H1 (cell line): ENCODE results near the gene RFX2. TPM values are rescaled to one million over a fixed set of nuclear protein-coding genes. Genes with fewer than 3 reads are reported as not detected.

Experiments used
- CTCF ChIA-PET: fragments of 300-600 bp; sonication (Branson Sonifier 250); formaldehyde crosslinking; loops from one replicate; lab custom pipeline; 2021; ENCODE audit not compliant: partially characterized antibody; lab: Charles Lee
- POLR2A ChIA-PET: fragments of 300-600 bp; sonication (Branson Sonifier 250); formaldehyde crosslinking; loops from one replicate; lab custom pipeline; 2021; ENCODE audit warnings: inconsistent platforms; ENCODE audit not compliant: partially characterized antibody; lab: Charles Lee
- DNase-seq, 2 experiments: peaks; one replicate each; pipeline versions ENCODE4 v3.0.0 to v3.0.0-alpha.2; 2010 to 2022; ENCODE audit warnings: low spot score in 2 of 2, low read depth in 1 of 2, mixed read lengths in 1 of 2
- FAIRE-seq: peaks from 2 replicates; lab custom pipeline; 2011; peaks lifted over from hg19 to GRCh38; lab: Jason Lieb, UNC
- H2AFZ ChIP-seq: 2 replicates; pipeline ENCODE4 v1.8.1; 2012; ENCODE audit warnings: low read length, inconsistent platforms
- H2AK5ac ChIP-seq: 2 replicates; pipeline ENCODE4 v1.6.1; 2013; ENCODE audit warnings: low read depth, low read length
- H2BK120ac ChIP-seq: replicated peaks from 2 replicates; pipeline ENCODE3; 2013; ENCODE audit warnings: low read depth, low read length, inconsistent platforms
- H2BK12ac ChIP-seq: 2 replicates; pipeline ENCODE4 v1.6.1; 2013; ENCODE audit warnings: low read depth, low read length
- H2BK15ac ChIP-seq: 2 replicates; pipeline ENCODE4 v1.6.1; 2013; ENCODE audit warnings: low read length
- H2BK20ac ChIP-seq: 2 replicates; pipeline ENCODE4 v1.6.1; 2013; ENCODE audit warnings: low read length
- H2BK5ac ChIP-seq: 2 replicates; pipeline ENCODE4 v1.6.1; 2013; ENCODE audit warnings: low read depth, low read length
- H3K14ac ChIP-seq: 2 replicates; pipeline ENCODE4 v1.6.1; 2013; ENCODE audit warnings: inconsistent platforms; ENCODE audit not compliant: insufficient read length
- H3K18ac ChIP-seq: 2 replicates; pipeline ENCODE4 v1.6.1; 2013; ENCODE audit warnings: low read length; ENCODE audit errors: extremely low read depth
- H3K23ac ChIP-seq: 2 replicates; pipeline ENCODE4 v1.6.1; 2013; ENCODE audit warnings: inconsistent platforms; ENCODE audit not compliant: insufficient read length
- H3K23me2 ChIP-seq: 2 replicates; pipeline ENCODE4 v1.6.1; 2013; ENCODE audit warnings: low read depth, low read length
- H3K27ac ChIP-seq: 2 replicates; pipeline ENCODE4 v1.6.1; 2011; ENCODE audit warnings: low read depth, low read length, inconsistent platforms
- H3K27me3 ChIP-seq, 4 experiments: replicated peaks in 1 of 4; 1 replicate in 1 of 4; 2 replicates in 3 of 4; pipeline versions ENCODE4 v1.6.1 to v1.8.1; 2011 to 2013; ENCODE audit warnings: low read length in 3 of 4, mild to moderate bottlenecking in 3 of 4, inconsistent platforms in 2 of 4, mixed read lengths in 2 of 4, moderate library complexity in 1 of 4; ENCODE audit not compliant: control insufficient read depth in 3 of 4, insufficient read depth in 3 of 4; ENCODE audit errors: extremely low read depth in 1 of 4
- H3K36me3 ChIP-seq, 4 experiments: 2 replicates each; pipeline versions ENCODE4 v1.6.1 to v1.8.1; 2011 to 2013; ENCODE audit warnings: mild to moderate bottlenecking in 4 of 4, low read length in 3 of 4, moderate library complexity in 2 of 4, control low read depth in 1 of 4, inconsistent platforms in 1 of 4; ENCODE audit not compliant: insufficient read depth in 4 of 4, control insufficient read depth in 2 of 4
- H3K4ac ChIP-seq: replicated peaks from 2 replicates; pipeline ENCODE3; 2013; ENCODE audit warnings: low read length, low read depth, mixed read lengths, inconsistent platforms; ENCODE audit not compliant: insufficient read length
- H3K4me1 ChIP-seq, 4 experiments: replicated peaks in 1 of 4; 1 replicate in 1 of 4; 2 replicates in 3 of 4; pipeline versions ENCODE4 v1.6.1 to v1.8.1; 2011 to 2013; ENCODE audit warnings: low read length in 3 of 4, inconsistent platforms in 2 of 4, mixed read lengths in 1 of 4; ENCODE audit not compliant: insufficient read depth in 4 of 4, control insufficient read depth in 3 of 4
- H3K4me2 ChIP-seq, 2 experiments: 2 replicates each; pipeline versions ENCODE4 v1.6.1 to v1.8.1; 2011 to 2013; ENCODE audit warnings: low read depth in 2 of 2, low read length in 2 of 2, control low read depth in 1 of 2, inconsistent platforms in 1 of 2, mild to moderate bottlenecking in 1 of 2; ENCODE audit not compliant: insufficient read depth in 1 of 2
- H3K4me3 ChIP-seq, 4 experiments: fragments of 200-600, 300-600 bp in 1 of 4; sonication (generic), shearing (Covaris generic), sonication (Bioruptor Twin) in 1 of 4; 2 replicates each; pipeline versions ENCODE4 v1.5.1 to v1.8.1; 2011 to 2016; ENCODE audit warnings: low read length in 4 of 4, low read depth in 3 of 4, control low read depth in 2 of 4, inconsistent platforms in 2 of 4, mild to moderate bottlenecking in 2 of 4, mixed read lengths in 1 of 4, moderate library complexity in 1 of 4; ENCODE audit not compliant: insufficient read depth in 2 of 4; ENCODE audit errors: extremely low read depth in 1 of 4
- H3K56ac ChIP-seq: replicated peaks from 2 replicates; pipeline ENCODE3; 2013; ENCODE audit warnings: low read depth, mild to moderate bottlenecking, mixed read lengths, low read length, inconsistent platforms; ENCODE audit not compliant: insufficient read length
- H3K79me1 ChIP-seq: 2 replicates; pipeline ENCODE4 v1.6.1; 2013; ENCODE audit warnings: low read depth, low read length, control low read depth
- H3K79me2 ChIP-seq, 2 experiments: 2 replicates each; pipeline versions ENCODE4 v1.6.1 to v1.8.1; 2012 to 2013; ENCODE audit warnings: low read length in 2 of 2, mild to moderate bottlenecking in 2 of 2, inconsistent platforms in 1 of 2; ENCODE audit not compliant: insufficient read depth in 2 of 2, control insufficient read depth in 1 of 2
- H3K9ac ChIP-seq, 4 experiments: replicated peaks in 1 of 4; 1 replicate in 1 of 4; 2 replicates in 3 of 4; pipeline versions ENCODE4 v1.6.1 to v1.8.1; 2011 to 2013; ENCODE audit warnings: low read depth in 3 of 4, low read length in 3 of 4, control low read depth in 2 of 4, mild to moderate bottlenecking in 2 of 4, moderate library complexity in 2 of 4, inconsistent platforms in 1 of 4; ENCODE audit errors: extremely low read depth in 1 of 4
- H3K9me3 ChIP-seq, 2 experiments: 2 replicates each; pipeline versions ENCODE4 v1.6.1 to v1.8.1; 2012 to 2013; ENCODE audit warnings: mild to moderate bottlenecking in 2 of 2, moderate library complexity in 2 of 2, control low read depth in 1 of 2, inconsistent platforms in 1 of 2, low read depth in 1 of 2, low read length in 1 of 2, mixed read lengths in 1 of 2; ENCODE audit not compliant: insufficient read depth in 2 of 2
- H4K20me1 ChIP-seq, 2 experiments: replicated peaks in 1 of 2; 2 replicates each; pipeline versions ENCODE3 to v1.8.1; 2011 to 2013; ENCODE audit warnings: inconsistent platforms in 2 of 2, low read length in 2 of 2, mild to moderate bottlenecking in 1 of 2; ENCODE audit not compliant: insufficient read depth in 2 of 2, control insufficient read depth in 1 of 2
- H4K5ac ChIP-seq: 2 replicates; pipeline ENCODE4 v1.6.1; 2013; ENCODE audit warnings: low read length, low read depth, mixed read lengths, inconsistent platforms; ENCODE audit not compliant: insufficient read length
- H4K8ac ChIP-seq: 2 replicates; pipeline ENCODE4 v1.8.0; 2013; ENCODE audit warnings: mild to moderate bottlenecking, moderate library complexity, low read length, inconsistent platforms; ENCODE audit not compliant: insufficient read depth; ENCODE audit errors: extremely low read depth
- H4K91ac ChIP-seq: replicated peaks from 2 replicates; pipeline ENCODE3; 2013; ENCODE audit warnings: low read length, mixed read lengths, inconsistent platforms; ENCODE audit not compliant: insufficient read length
- CREB1 ChIP-seq: IDR thresholded peaks from 2 replicates; pipeline ENCODE4 v1.6.1; 2012; ENCODE audit warnings: inconsistent platforms
- EZH2 ChIP-seq: fragments of 200-600 bp; sonication (generic); IDR thresholded peaks from 2 replicates; pipeline ENCODE4 v1.7.1; 2012; ENCODE audit warnings: low read depth, mild to moderate bottlenecking, moderate library complexity, low read length, inconsistent platforms; ENCODE audit not compliant: severe bottlenecking
- GABPA ChIP-seq: IDR thresholded peaks from 2 replicates; pipeline ENCODE4 v1.6.1; 2011; ENCODE audit warnings: mild to moderate bottlenecking, low read length, moderate library complexity, borderline replicate concordance; ENCODE audit not compliant: insufficient read depth
- HDAC2 ChIP-seq, 2 experiments: fragments of 300-600 bp in 1 of 2; sonication (generic) in 1 of 2; IDR thresholded peaks; 2 replicates each; pipeline ENCODE4 v1.6.1; 2011 to 2012; ENCODE audit warnings: low read depth in 2 of 2, low read length in 2 of 2, mild to moderate bottlenecking in 2 of 2, moderate library complexity in 2 of 2, borderline replicate concordance in 1 of 2, inconsistent platforms in 1 of 2
- JUN ChIP-seq: IDR thresholded peaks from 2 replicates; pipeline ENCODE4 v1.6.1; 2011; ENCODE audit warnings: low read depth, mild to moderate bottlenecking, improper control_type of control experiment, low read length
- JUND ChIP-seq: IDR thresholded peaks from 2 replicates; pipeline ENCODE4 v1.6.1; 2011; ENCODE audit warnings: mild to moderate bottlenecking, improper control_type of control experiment, low read length
- KDM5A ChIP-seq: fragments of 200-600 bp; IDR thresholded peaks from 2 replicates; pipeline ENCODE4 v1.7.1; 2012; ENCODE audit warnings: mild to moderate bottlenecking, low read length, inconsistent platforms, mixed read lengths
- SIN3A ChIP-seq, 2 experiments: IDR thresholded peaks in 1 of 2; conservative IDR thresholded peaks in 1 of 2; 2 replicates each; pipeline ENCODE4 v1.6.1; 2011 to 2012; ENCODE audit warnings: low read length in 2 of 2, improper control_type of control experiment in 1 of 2, low read depth in 1 of 2, mild to moderate bottlenecking in 1 of 2
- WGBS, 2 experiments: shearing (Covaris generic) in 1 of 2; methylation state at CpG; one replicate each; pipeline versions ENCODE4 v1.1.6 to v1.1.7; 2013 to 2015; ENCODE audit warnings: low lambda C conversion rate in 2 of 2, mixed read lengths in 2 of 2, inconsistent platforms in 1 of 2, low coverage in 1 of 2, missing lambda C conversion rate in 1 of 2; ENCODE audit not compliant: insufficient replicate concordance in 2 of 2, insufficient coverage in 1 of 2, insufficient read length in 1 of 2; ENCODE audit errors: extremely low coverage in 1 of 2, missing lambda C conversion rate in 1 of 2; 5-methylcytosine and 5-hydroxymethylcytosine counted together
- polyA plus RNA-seq, 7 experiments: library from polyadenylated mRNA; depleted of rRNA in 3 of 7; stranded (reverse) in 5 of 7; unstranded in 2 of 7; fragments of >200 nt in 5 of 7; fragments of 200-250 nt in 2 of 7; gene quantifications; 1 replicate in 5 of 7; 2 replicates in 1 of 7; 4 replicates in 1 of 7; pipeline versions ENCODE4 v1.2.1 to v1.2.3, GENCODE V29; 2011 to 2013; ENCODE audit warnings: missing spikeins in 2 of 7, mixed read lengths in 2 of 7
- total RNA-seq: library from RNA; stranded (reverse); fragmentation: NEBNext Ultra II Directional; extraction: Animal tissue kit (Norgen Biotek cat#: 25700); gene quantifications from 2 replicates; pipeline ENCODE4 v1.2.1, GENCODE V29; 2021

RFX2 gene
- total and polyA plus RNA-seq, 2 of the 8 experiments (the other 6 are each of a cell fraction or from before 2014, with no cell fraction given), result 4.8 to 5.3 TPM

DNA sequence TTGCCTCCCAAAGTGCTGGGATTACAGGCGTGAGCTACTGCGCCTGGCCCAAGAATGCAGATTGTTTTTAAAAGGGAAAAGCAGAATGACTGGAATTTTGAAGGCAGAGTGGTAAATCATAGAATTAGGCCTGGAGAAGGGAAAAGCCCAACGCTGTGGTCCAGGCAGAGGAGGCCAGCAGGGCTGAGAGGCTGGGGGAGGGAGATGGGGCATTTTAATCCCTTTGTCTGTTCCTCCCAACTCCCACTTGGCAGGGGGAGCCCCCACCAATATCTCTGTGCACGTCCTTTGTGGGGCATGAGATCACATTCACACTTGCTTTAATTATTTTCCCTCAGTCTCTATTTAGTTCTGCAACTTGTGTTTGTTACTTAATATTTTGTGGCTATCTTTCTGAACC is 77.9 kb downstream of the RFX2 start:
- no peaks in the 10 kb centered on the region for H4K20me1 ChIP-seq

More for the DNA sequence above, 77.9 kb downstream of the RFX2 start:
- ChIA-PET CTCF (interaction anchor here (1.5 to 5.2 kb wide), 3 partner anchors 10 to 16 kb away, joined by 3 to 25 read pairs (median 16); no protein-coding TSS in a partner anchor), POLR2A (no interaction called here)
- FAIRE-seq (no peak), DNase-seq (peak in 1 of 2 experiments; percentile 26)
- no peak overlapping the region for H2BK12ac ChIP-seq
- no peaks in the 10 kb centered on the region for H3K9me3 ChIP-seq
- H3K27me3 ChIP-seq, result no peaks in the 10 kb centered on the region
- H3K4me2 ChIP-seq, result no peak overlapping the region
- H3K4ac ChIP-seq, result no peak overlapping the region
- no peaks in the 10 kb centered on the region for H3K79me2 ChIP-seq
- H3K79me1 ChIP-seq, result no peaks in the 10 kb centered on the region
- no peak for TF ChIP-seq EZH2
- TF ChIP-seq CREB1, result no peak
- no peak for TF ChIP-seq GABPA
- TF ChIP-seq JUN, result no peak
- TF ChIP-seq HDAC2 (IDR thresholded peaks at IDR 0.05; ENCODE audit: borderline replicate concordance in 1 of 2, low read depth in 2 of 2, low read length in 2 of 2), result no peak
- TF ChIP-seq SIN3A (conservative IDR thresholded peaks at IDR 0.05 in 1 of 2, IDR thresholded peaks at IDR 0.05 in 1 of 2; ENCODE audit: low read depth in 1 of 2, low read length in 2 of 2), result no peak
- TF ChIP-seq KDM5A, result no peak
- TF ChIP-seq JUND, result no peak
- no peak overlapping the region for H2BK15ac ChIP-seq
- no peak overlapping the region for H2BK20ac ChIP-seq
- H4K8ac ChIP-seq, result no peak overlapping the region
- H3K9ac ChIP-seq, result no peak overlapping the region
- no peak overlapping the region for H3K56ac ChIP-seq
- no peak overlapping the region for H4K5ac ChIP-seq
- no peak overlapping the region for H2BK120ac ChIP-seq
- H3K27ac ChIP-seq, result no peak overlapping the region
- no peak overlapping the region for H4K91ac ChIP-seq
- H2AK5ac ChIP-seq, result no peak overlapping the region
- WGBS, 2 experiments, result 91% methylated on average over 4 of the region's 4 CpGs; no CpG with 5 or more reads in 1 of the 2 experiments
- no peak overlapping the region for H2BK5ac ChIP-seq
- no peaks in the 10 kb centered on the region for H3K23me2 ChIP-seq
- no peak overlapping the region for H3K23ac ChIP-seq
- H3K4me1 ChIP-seq, result no peaks in the 10 kb centered on the region
- H2AFZ ChIP-seq, result no peak overlapping the region
- H3K18ac ChIP-seq, result no peak overlapping the region
- no peak overlapping the region for H3K4me3 ChIP-seq
- no peak overlapping the region for H3K14ac ChIP-seq
- no peaks in the 10 kb centered on the region for H3K36me3 ChIP-seq
